T-helper 1 cell (primary cell): Measurements from ENCODE around the gene CX3CL1.
"Not testable (repeated sequence)": the region's sequence is repeated elsewhere in the genome, so short reads cannot be mapped to it uniquely, and the experiment has no call there.

Experiments
- DNase-seq, 5 donors: peaks; one replicate each; pipeline ENCODE4 v3.0.0-alpha.2; 2012 to 2020

The CX3CL1 gene

GRCh38 chr16:57383276-57384247 is 11.3 kb downstream of the CX3CL1 start:
- no peak for DNase-seq

DNA sequence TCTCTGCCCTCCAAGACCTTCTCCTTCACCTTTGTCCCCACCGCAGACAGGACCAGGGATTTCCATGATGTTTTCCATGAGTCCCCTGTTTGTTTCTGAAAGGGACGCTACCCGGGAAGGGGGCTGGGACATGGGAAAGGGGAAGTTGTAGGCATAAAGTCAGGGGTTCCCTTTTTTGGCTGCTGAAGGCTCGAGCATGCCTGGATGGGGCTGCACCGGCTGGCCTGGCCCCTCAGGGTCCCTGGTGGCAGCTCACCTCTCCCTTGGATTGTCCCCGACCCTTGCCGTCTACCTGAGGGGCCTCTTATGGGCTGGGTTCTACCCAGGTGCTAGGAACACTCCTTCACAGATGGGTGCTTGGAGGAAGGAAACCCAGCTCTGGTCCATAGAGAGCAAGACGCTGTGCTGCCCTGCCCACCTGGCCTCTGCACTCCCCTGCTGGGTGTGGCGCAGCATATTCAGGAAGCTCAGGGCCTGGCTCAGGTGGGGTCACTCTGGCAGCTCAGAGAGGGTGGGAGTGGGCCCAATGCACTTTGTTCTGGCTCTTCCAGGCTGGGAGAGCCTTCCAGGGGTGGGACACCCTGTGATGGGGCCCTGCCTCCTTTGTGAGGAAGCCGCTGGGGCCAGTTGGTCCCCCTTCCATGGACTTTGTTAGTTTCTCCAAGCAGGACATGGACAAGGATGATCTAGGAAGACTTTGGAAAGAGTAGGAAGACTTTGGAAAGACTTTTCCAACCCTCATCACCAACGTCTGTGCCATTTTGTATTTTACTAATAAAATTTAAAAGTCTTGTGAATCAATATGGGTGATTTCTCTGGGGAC is 12.2 kb downstream of the CX3CL1 start:
- no peak for DNase-seq

DNA sequence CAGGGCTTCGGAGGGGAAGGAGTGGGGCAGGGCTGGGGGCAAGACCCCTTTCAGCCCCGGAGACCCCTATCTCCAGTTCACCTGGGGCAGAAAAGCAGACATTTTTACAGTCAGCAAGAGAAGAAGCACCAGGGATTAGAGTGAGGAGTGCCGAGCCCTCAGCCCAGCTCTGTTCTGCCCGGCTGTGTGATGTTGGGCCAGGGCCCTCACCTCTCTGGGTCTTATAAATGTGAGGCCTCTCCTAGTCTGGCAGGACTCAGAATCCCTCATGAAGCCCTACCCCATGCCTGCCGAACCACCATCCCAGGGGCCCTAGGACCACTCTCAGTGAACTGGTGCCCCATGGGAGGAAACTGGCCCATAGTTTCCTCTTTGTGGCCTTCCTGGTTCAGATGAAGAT is 12.8 kb downstream of the CX3CL1 start:
- no peak for DNase-seq

- DNase-seq, result no peak
Observed at GRCh38 chr16:57386381-57386951, 14.2 kb downstream of the CX3CL1 start.

GRCh38 chr16:57387598-57388354 is 15.5 kb downstream of the CX3CL1 start:
- no peak for DNase-seq

- no peak for DNase-seq
Observed at GRCh38 chr16:57388359-57389086, 16.2 kb downstream of the CX3CL1 start.

GRCh38 chr16:57389087-57389468 is 16.8 kb downstream of the CX3CL1 start:
- DNase-seq, result no peak

- no peak for DNase-seq
Observed at GRCh38 chr16:57390636-57391295, 18.5 kb downstream of the CX3CL1 start.

DNA sequence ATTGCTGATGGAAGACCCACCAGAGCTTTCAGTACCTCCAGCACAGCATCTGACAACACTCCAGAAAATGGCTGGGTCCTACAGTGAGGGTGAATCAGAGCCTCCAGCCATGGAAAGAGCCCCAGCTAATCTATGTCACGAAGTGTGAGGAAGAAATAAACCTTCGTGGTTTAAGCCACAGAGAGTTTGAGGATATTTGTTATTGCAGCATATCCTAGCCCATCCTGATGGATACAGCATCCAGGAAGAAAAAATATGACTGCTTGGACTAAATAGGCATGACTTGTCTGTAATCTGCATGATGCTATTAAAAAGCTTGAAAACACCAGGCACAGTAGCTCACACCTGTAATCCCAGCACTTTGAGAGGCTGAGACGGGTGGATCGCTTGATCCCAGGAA is 19.0 kb downstream of the CX3CL1 start:
- DNase-seq, result no peak

GRCh38 chr16:57391708-57392107 is 19.4 kb downstream of the CX3CL1 start:
- no peak for DNase-seq

DNA sequence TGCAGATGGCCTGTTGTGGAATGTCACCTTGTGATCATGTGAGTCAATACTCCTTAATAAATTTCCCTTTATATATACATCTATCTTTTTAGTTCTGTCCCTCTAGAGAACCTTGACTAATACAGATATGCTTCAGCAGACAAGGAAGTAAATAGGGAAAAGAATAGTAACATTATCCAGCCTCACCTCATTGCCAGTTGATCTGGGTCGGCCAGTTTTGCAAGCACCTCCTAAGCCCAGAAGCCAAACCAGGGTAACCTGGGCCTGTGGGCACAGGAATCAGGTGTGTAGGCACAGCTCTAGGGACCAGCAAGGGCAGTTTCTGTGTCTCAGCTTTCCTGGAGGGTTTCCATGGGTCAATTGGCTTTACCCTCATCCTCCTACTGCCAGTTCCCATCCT is 20.4 kb downstream of the CX3CL1 start:
- no peak for DNase-seq

GRCh38 chr16:57394444-57394843 is 22.2 kb downstream of the CX3CL1 start:
- DNase-seq, result no peak

GRCh38 chr16:57395026-57395425 is 22.7 kb downstream of the CX3CL1 start:
- DNase-seq, result no peak

DNA sequence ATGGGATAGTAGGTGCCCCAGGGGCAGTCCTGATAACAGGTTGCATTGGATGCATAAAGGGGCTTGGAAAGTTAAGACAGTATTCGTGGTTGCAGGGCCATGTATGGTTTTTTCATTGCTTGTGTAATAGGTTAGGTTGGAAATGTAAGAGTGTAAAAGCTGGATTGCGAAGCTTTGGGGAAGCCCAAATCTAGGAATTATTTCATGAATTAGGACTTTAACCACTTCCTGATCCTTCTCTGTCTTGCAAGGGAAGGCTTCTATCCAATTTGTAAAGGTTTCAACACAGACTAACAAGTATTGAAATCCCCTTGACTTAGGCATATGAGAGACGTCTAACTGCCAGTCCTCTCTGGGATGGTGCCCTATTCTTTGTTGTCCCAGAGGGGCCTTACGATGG is 24.5 kb downstream of the CX3CL1 start:
- no peak for DNase-seq

- DNase-seq, result not testable (repeated sequence)
Observed at GRCh38 chr16:57397493-57397892, 25.2 kb downstream of the CX3CL1 start.

GRCh38 chr16:57401943-57402640 is 29.8 kb downstream of the CX3CL1 start:
- no peak for DNase-seq

GRCh38 chr16:57403965-57404817 is 31.9 kb downstream of the CX3CL1 start, which contains the start of gene CCL17:
Gene CCL17, plus strand, starts transcription at chr16:57404767. Its CDS starts 9,166 bp downstream, at chr16:57413933.
- no peak for DNase-seq

- DNase-seq, result no peak
Observed at GRCh38 chr16:57405097-57405496, 32.8 kb downstream of the CX3CL1 start.

GRCh38 chr16:57406881-57407280 is 34.6 kb downstream of the CX3CL1 start:
- DNase-seq, result no peak
